Neuron (in vitro differentiated cells): Measurements from ENCODE around the gene PLPP4.

Experiments used
- H2AFZ ChIP-seq: one replicate; pipeline ENCODE4 v1.6.1; 2013; ENCODE audit warnings: low read depth, mild to moderate bottlenecking, inconsistent platforms, low read length, moderate library complexity
- H3K27me3 ChIP-seq: one replicate; pipeline ENCODE4 v1.6.1; 2013; ENCODE audit warnings: low read length; ENCODE audit not compliant: insufficient read depth
- H3K36me3 ChIP-seq: one replicate; pipeline ENCODE4 v1.6.1; 2013; ENCODE audit warnings: low read length; ENCODE audit not compliant: insufficient read depth
- H3K4me1 ChIP-seq: one replicate; pipeline ENCODE4 v1.6.1; 2013; ENCODE audit warnings: low read length; ENCODE audit not compliant: insufficient read depth
- H3K4me3 ChIP-seq: 2 replicates; pipeline ENCODE4 v1.5.1; 2013; ENCODE audit warnings: mild to moderate bottlenecking, low read length, moderate library complexity
- H3K9me3 ChIP-seq: one replicate; pipeline ENCODE4 v1.6.1; 2013; ENCODE audit warnings: low read length

PLPP4 gene

GRCh38 chr10:120456626-120457430 is at the start of gene PLPP4:
TSS of gene PLPP4 (plus strand) at chr10:120457227. CDS start at chr10:120457306, 79 bp downstream.
- H2AFZ ChIP-seq, result peak within 1 kb of the TSS; percentile 48
- peaks cover 5% of the 10 kb centered on the region for H3K4me1 ChIP-seq
- peak within 1 kb of the TSS; percentile 34 for H3K4me3 ChIP-seq
- no peaks in the 10 kb centered on the region for H3K36me3 ChIP-seq
- H3K27me3 ChIP-seq, result peaks cover 55% of the 10 kb centered on the region
- no peaks in the 10 kb centered on the region for H3K9me3 ChIP-seq

GRCh38 chr10:120409816-120410215 is 47.2 kb upstream of the PLPP4 start:
- Histone ChIP-seq H3K27me3 (no peaks in the 10 kb centered on the region), H3K4me3 (no peak overlapping the region), H3K36me3 (no peaks in the 10 kb centered on the region), H2AFZ (no peak overlapping the region), H3K9me3 (no peaks in the 10 kb centered on the region), H3K4me1 (no peaks in the 10 kb centered on the region)

GRCh38 chr10:120414946-120415345 is 42.1 kb upstream of the PLPP4 start:
- H2AFZ ChIP-seq, result no peak overlapping the region
- H3K36me3 ChIP-seq, result no peaks in the 10 kb centered on the region
- H3K27me3 ChIP-seq, result peaks cover 5% of the 10 kb centered on the region

GRCh38 chr10:120415709-120416330 is 41.2 kb upstream of the PLPP4 start:
- H3K4me3 ChIP-seq, result no peak overlapping the region
- H3K9me3 ChIP-seq, result no peaks in the 10 kb centered on the region
- H2AFZ ChIP-seq, result no peak overlapping the region
- H3K27me3 ChIP-seq, result peaks cover 5% of the 10 kb centered on the region
- no peaks in the 10 kb centered on the region for H3K36me3 ChIP-seq
- H3K4me1 ChIP-seq, result no peaks in the 10 kb centered on the region

More at GRCh38 chr10:120414946-120415345, 42.1 kb upstream of the PLPP4 start:
- Histone ChIP-seq H3K4me1 (no peaks in the 10 kb centered on the region), H3K4me3 (no peak overlapping the region), H3K9me3 (no peaks in the 10 kb centered on the region)

GRCh38 chr10:120420421-120420820 is 36.6 kb upstream of the PLPP4 start:
- H2AFZ ChIP-seq, result no peak overlapping the region
- H3K4me1 ChIP-seq, result no peaks in the 10 kb centered on the region
- peaks cover 5% of the 10 kb centered on the region for H3K27me3 ChIP-seq
- H3K9me3 ChIP-seq, result no peaks in the 10 kb centered on the region
- no peaks in the 10 kb centered on the region for H3K36me3 ChIP-seq
- H3K4me3 ChIP-seq, result no peak overlapping the region

GRCh38 chr10:120421250-120421649 is 35.8 kb upstream of the PLPP4 start:
- no peaks in the 10 kb centered on the region for H3K4me1 ChIP-seq
- peaks cover 5% of the 10 kb centered on the region for H3K27me3 ChIP-seq
- no peak overlapping the region for H3K4me3 ChIP-seq
- H3K9me3 ChIP-seq, result no peaks in the 10 kb centered on the region
- no peaks in the 10 kb centered on the region for H3K36me3 ChIP-seq
- H2AFZ ChIP-seq, result no peak overlapping the region

GRCh38 chr10:120422457-120422856 is 34.6 kb upstream of the PLPP4 start:
- peaks cover 5% of the 10 kb centered on the region for H3K27me3 ChIP-seq
- no peaks in the 10 kb centered on the region for H3K9me3 ChIP-seq
- no peak overlapping the region for H3K4me3 ChIP-seq
- no peaks in the 10 kb centered on the region for H3K36me3 ChIP-seq
- H2AFZ ChIP-seq, result no peak overlapping the region
- H3K4me1 ChIP-seq, result no peaks in the 10 kb centered on the region

GRCh38 chr10:120423431-120424197 is 33.4 kb upstream of the PLPP4 start:
- peaks cover 5% of the 10 kb centered on the region for H3K27me3 ChIP-seq
- H3K4me3 ChIP-seq, result no peak overlapping the region
- H3K9me3 ChIP-seq, result no peaks in the 10 kb centered on the region

GRCh38 chr10:120424198-120424464 is 32.9 kb upstream of the PLPP4 start:
- Histone ChIP-seq H3K4me3 (no peak overlapping the region), H2AFZ (no peak overlapping the region), H3K4me1 (no peaks in the 10 kb centered on the region), H3K36me3 (no peaks in the 10 kb centered on the region), H3K9me3 (no peaks in the 10 kb centered on the region), H3K27me3 (peaks cover 2% of the 10 kb centered on the region)

More at GRCh38 chr10:120423431-120424197, 33.4 kb upstream of the PLPP4 start:
- H3K4me1 ChIP-seq, result no peaks in the 10 kb centered on the region
- no peaks in the 10 kb centered on the region for H3K36me3 ChIP-seq
- no peak overlapping the region for H2AFZ ChIP-seq

GRCh38 chr10:120426306-120426705 is 30.7 kb upstream of the PLPP4 start:
- Histone ChIP-seq H3K27me3 (no peaks in the 10 kb centered on the region), H3K4me3 (no peak overlapping the region), H3K36me3 (no peaks in the 10 kb centered on the region), H3K9me3 (no peaks in the 10 kb centered on the region), H3K4me1 (no peaks in the 10 kb centered on the region), H2AFZ (no peak overlapping the region)

GRCh38 chr10:120428754-120429153 is 28.3 kb upstream of the PLPP4 start:
- H3K4me3 ChIP-seq, result no peak overlapping the region
- H3K4me1 ChIP-seq, result no peaks in the 10 kb centered on the region
- H3K36me3 ChIP-seq, result no peaks in the 10 kb centered on the region

GRCh38 chr10:120429395-120429794 is 27.6 kb upstream of the PLPP4 start:
- H3K9me3 ChIP-seq, result no peaks in the 10 kb centered on the region
- H3K4me3 ChIP-seq, result no peak overlapping the region
- no peaks in the 10 kb centered on the region for H3K36me3 ChIP-seq
- no peak overlapping the region for H2AFZ ChIP-seq
- no peaks in the 10 kb centered on the region for H3K27me3 ChIP-seq
- no peaks in the 10 kb centered on the region for H3K4me1 ChIP-seq

More at GRCh38 chr10:120428754-120429153, 28.3 kb upstream of the PLPP4 start:
- Histone ChIP-seq H2AFZ (no peak overlapping the region), H3K9me3 (no peaks in the 10 kb centered on the region), H3K27me3 (no peaks in the 10 kb centered on the region)

- no peaks in the 10 kb centered on the region for H3K4me1 ChIP-seq
- H3K4me3 ChIP-seq, result no peak overlapping the region
- no peaks in the 10 kb centered on the region for H3K27me3 ChIP-seq
- no peak overlapping the region for H2AFZ ChIP-seq
- no peaks in the 10 kb centered on the region for H3K9me3 ChIP-seq
- no peaks in the 10 kb centered on the region for H3K36me3 ChIP-seq
These were observed 25.8 kb upstream of the PLPP4 start for GRCh38 chr10:120431251-120431651.
